ENCODE results near the gene HBS1L.

- TF ChIP-seq POLR2A (IDR thresholded peaks at IDR 0.05) (no peak), CTCF (IDR thresholded peaks at IDR 0.05) (no peak)
Measured at GRCh38 chr6:135066806-135067205, 12.2 kb upstream of the HBS1L start.
